COR-L47 (cell line): ENCODE measurements around the gene CLDN12.
"Not testable (repeated sequence)": the region's sequence is repeated elsewhere in the genome, so short reads cannot be mapped to it uniquely, and the experiment has no call there.

Experiments used
- DNase-seq: peaks from one replicate; lab custom pipeline; 2025; lab: John Stamatoyannopoulos, UW

CLDN12 gene

GRCh38 chr7:90433221-90433620, 30.0 kb downstream of the CLDN12 start:
- DNase-seq = no peak

DNA sequence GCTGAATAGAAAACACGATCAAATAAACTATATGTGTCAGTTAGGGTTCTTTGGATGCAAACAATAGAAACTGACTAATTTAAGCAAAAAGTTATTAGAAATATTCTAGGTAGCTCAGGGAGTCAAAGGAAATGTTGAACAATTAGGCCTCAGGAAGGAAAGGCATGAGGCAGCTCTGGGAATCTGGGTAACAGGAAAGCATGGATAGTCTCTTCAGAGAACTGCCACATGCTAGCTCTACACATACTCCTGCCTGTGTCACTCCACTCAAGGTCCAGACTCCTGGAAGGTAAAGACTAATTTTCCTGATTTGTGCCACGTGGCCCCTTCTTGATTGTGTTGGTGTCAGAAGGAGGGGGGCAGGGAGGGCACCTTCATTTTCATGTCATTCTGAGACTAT, 42.4 kb downstream of the CLDN12 start:
- no peak for DNase-seq

DNA sequence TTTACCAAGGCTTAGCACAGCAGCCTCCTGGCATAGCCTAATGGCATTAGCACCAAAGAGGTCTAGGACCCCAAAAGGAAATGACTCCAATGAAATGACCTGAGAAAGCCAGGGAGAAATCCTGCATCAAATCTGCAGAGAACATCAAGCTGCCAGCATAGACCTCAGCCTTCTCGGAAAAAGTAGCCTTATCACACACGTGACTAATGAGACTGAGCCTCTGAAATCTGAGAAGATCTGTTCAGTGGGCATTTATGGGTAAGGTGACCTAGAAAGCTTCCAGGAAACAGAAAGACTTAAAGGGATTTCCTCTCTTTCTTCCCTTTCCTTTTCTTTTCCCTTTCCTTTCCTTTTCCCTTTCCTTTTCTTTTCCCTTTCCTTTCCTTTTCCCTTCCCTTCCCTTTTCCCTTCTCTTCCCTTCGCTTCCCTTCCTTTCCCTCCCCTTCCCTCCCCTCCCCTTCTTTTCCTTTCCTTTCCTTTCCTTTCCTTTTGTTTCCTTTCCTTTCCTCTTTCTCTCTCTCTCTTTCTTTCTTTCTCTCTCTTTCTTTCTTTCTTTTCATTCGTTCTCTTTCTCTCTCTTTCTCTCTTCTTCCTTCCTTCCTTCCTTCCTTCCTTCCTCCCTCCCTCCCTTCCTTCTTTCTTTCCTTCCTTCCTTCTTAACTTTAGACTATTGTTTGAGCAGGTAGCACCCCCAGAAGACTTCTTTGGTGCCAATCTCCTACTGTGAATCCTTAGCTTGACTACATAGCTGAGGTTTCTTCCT, 43.1 kb downstream of the CLDN12 start:
- DNase-seq = no peak

DNA sequence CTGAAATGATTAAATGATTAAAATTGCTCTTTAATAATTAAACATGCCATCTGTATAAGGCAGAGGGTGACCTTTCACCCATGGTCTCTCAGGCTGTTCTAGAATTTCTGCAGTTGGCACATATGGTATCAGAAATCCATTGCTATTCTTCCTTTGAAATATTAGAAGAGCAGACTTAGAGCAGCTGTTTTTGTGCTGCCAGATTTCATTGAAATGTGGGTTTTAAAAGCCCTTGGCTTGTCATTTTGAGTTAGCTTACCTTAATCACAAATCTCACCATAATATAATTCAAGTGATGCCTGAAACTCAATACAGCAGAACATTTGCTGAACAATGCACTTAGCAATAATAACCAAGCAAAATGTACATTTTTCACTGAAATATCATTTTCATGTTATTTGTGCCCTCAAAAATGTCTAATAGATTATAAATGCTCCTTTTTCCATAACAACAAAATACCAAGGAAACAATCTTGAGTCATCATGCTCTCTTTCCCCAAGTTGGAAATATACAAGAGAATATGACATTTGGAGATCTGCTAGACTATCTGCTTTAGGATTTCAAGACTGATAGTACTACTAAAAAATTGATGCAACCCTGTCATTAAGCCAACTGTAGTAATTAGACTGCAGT, 50.1 kb downstream of the CLDN12 start:
- DNase-seq = no peak

- DNase-seq = no peak
Measured at GRCh38 chr7:90453931-90454330, 50.7 kb downstream of the CLDN12 start.

- DNase-seq = peak; percentile 21
Measured at GRCh38 chr7:90455163-90456030, 52.1 kb downstream of the CLDN12 start.

DNA sequence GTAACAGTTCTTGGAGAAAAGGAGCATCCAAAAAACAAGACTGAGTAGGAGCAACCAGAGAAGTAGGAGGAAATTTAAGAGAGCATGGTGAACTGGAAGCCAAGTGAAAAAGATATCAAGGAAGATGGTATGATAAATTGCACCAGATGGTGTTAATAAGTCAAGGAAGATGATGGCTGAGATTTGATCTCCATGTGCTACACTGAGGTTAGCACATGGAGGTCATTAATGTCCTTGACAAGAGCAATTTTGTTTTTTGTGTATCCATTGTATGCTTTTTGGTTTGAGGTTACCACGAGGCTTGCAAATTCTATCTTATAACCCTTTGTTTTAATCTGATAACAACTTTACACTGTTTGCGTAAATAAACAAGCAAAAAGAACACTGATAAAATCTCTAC, 54.8 kb downstream of the CLDN12 start:
- DNase-seq = no peak

GRCh38 chr7:90459888-90460287, 56.6 kb downstream of the CLDN12 start:
- no peak for DNase-seq

GRCh38 chr7:90461219-90461618, 58.0 kb downstream of the CLDN12 start:
- DNase-seq = no peak

DNA sequence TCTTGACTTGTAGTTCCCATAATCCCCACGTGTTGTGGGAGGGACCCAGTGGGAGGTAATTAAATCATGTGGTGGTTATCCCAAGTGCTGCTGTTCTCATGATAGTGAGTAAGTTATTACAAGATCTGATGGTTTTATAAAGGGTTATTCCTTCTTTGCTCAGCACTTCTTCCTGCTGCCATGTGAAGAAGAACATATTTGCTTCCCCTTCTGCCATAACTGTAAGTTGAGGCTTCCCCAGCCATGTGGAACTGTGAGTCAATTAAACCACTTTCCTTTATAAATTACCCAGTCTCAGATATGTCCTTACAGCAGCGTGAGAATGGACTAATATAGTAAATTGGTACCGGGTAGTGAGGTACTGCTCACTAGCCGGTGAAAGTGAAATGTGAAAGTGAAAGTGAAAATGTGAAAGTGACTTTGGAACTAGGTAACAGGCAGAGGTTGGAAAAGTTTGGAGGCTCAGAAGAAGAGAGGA, 59.9 kb downstream of the CLDN12 start:
- DNase-seq = not testable (repeated sequence)
